Aortic smooth muscle cell (primary cell): ENCODE data around the gene OR4M2. TPM values are rescaled to one million over a fixed set of nuclear protein-coding genes. Genes with fewer than 3 reads are reported as not detected.

Experiments used
- total RNA-seq: library from RNA; depleted of rRNA; stranded (reverse); fragments of >200 nt; gene quantifications from 2 replicates; pipeline ENCODE4 v1.2.3, GENCODE V29; 2014

OR4M2 gene
- total RNA-seq = not detected in 2 replicates

GRCh38 chr15:22080227-22080626 lies at the start of gene OR4M2:
Gene OR4M2, plus strand, starts transcription at chr15:22080527. Its CDS starts 98 bp downstream, at chr15:22080625.

Other genes with a start within 250 kb of the OR4M2 start
- gene POTEB, start 202.8 kb upstream of the OR4M2 start, total RNA-seq = not detected in 2 replicates